Measurements from ENCODE around the gene AGBL5. TPM values are rescaled to one million over a fixed set of nuclear protein-coding genes. Genes with fewer than 3 reads are reported as not detected.

AGBL5 gene
- total and polyA plus RNA-seq, 2 of the 13 experiments (the other 11 are each of a cell fraction or from before 2014, with no cell fraction given) = 55.9 to 73.3 TPM

- TF ChIP-seq ARID3A (IDR thresholded peaks at IDR 0.05; ENCODE audit: low read depth, low read length) (no peak), TCF7 (IDR thresholded peaks at IDR 0.05; ENCODE audit: low read depth) (no peak), CC2D1A (CRISPR knock-in tag; IDR thresholded peaks at IDR 0.05) (peak; percentile 99; the same call in 1 of the 2 replicates), SMAD3 (CRISPR knock-in tag; IDR thresholded peaks at IDR 0.05) (peak; percentile 80), SATB2 (CRISPR knock-in tag; IDR thresholded peaks at IDR 0.05) (0 out of 2 replicates have a peak, but pooled peaks have one; percentile 70), ZFX (CRISPR knock-in tag; IDR thresholded peaks at IDR 0.05; ENCODE audit: low read depth) (no peak; the same call in 1 of the 2 replicates), THRA (CRISPR knock-in tag; IDR thresholded peaks at IDR 0.05; ENCODE audit: borderline replicate concordance) (peak; percentile 65; the same call in 1 of the 2 replicates), SMARCC2 (IDR thresholded peaks at IDR 0.05) (0 out of 2 replicates have a peak, but pooled peaks have one; percentile 19), ZNF333 (CRISPR knock-in tag; IDR thresholded peaks at IDR 0.05; ENCODE audit: borderline replicate concordance) (no peak), PBX2 (CRISPR knock-in tag; IDR thresholded peaks at IDR 0.05) (0 out of 2 replicates have a peak, but pooled peaks have one; percentile 24), ZBTB33 (CRISPR knock-in tag; IDR thresholded peaks at IDR 0.05) (peak; percentile 73), TRAFD1 (CRISPR knock-in tag; IDR thresholded peaks at IDR 0.05; ENCODE audit: borderline replicate concordance) (no peak), ZNF430 (CRISPR knock-in tag; IDR thresholded peaks at IDR 0.05) (no peak; the same call in 1 of the 2 replicates), CENPX (CRISPR knock-in tag; IDR thresholded peaks at IDR 0.05) (no peak), HNRNPK (IDR thresholded peaks at IDR 0.05; ENCODE audit: low read depth, low read length, poor library complexity, severe bottlenecking) (peak; percentile 56), ARNT2 (CRISPR knock-in tag; IDR thresholded peaks at IDR 0.05; ENCODE audit: low read depth) (peak; percentile 98), ZBTB46 (CRISPR knock-in tag; IDR thresholded peaks at IDR 0.05; ENCODE audit: borderline replicate concordance) (peak; percentile 96; the same call in 1 of the 2 replicates), MAFG (CRISPR knock-in tag; IDR thresholded peaks at IDR 0.05) (no peak)
These were observed at the start of gene AGBL5 (continued) for GRCh38 chr2:27050996-27051901.

Measured in HepG2 (cell line).